Measurements from ENCODE around the gene KRTAP12-3. TPM values are rescaled to one million over a fixed set of nuclear protein-coding genes. Genes with fewer than 3 reads are reported as not detected.

Gene KRTAP12-3
- polyA plus RNA-seq, 1 of the 3 experiments (the other 2 are of a cell fraction): not detected

GRCh38 chr21:44697811-44698734 is 40.3 kb downstream of the KRTAP12-3 start:
- POLR2A ChIA-PET: no interaction called here
- CTCF ChIA-PET: interaction anchor here (0.9 to 1.9 kb wide), 3 partner anchors 12 to 187 kb away, joined by 3 to 5 read pairs (median 4); no protein-coding TSS in a partner anchor
- Histone ChIP-seq H3K4me2 (no peak overlapping the region), H3K27me3 (ENCODE audit: insufficient read depth) (peaks cover 70% of the 10 kb centered on the region), H3K9ac (no peak overlapping the region), H3K4me3 (ENCODE audit: low read depth in 2 of 2, low read length in 1 of 2) (no peak overlapping the region), H3K27ac (ENCODE audit: low read depth in 2 of 2, low read length in 1 of 2) (no peak overlapping the region), H2AFZ (ENCODE audit: low read depth) (no peak overlapping the region), H3K79me2 (ENCODE audit: insufficient read depth) (no peaks in the 10 kb centered on the region), H4K20me1 (ENCODE audit: insufficient read depth) (no peaks in the 10 kb centered on the region), H3F3A (replicated peaks; ENCODE audit: insufficient read depth) (no peaks in the 10 kb centered on the region), H3K9me2 (no peaks in the 10 kb centered on the region), H3K4me1 (ENCODE audit: control insufficient read depth in 1 of 2, insufficient read depth in 2 of 2, low read depth in 1 of 2, low read length in 1 of 2) (no peaks in the 10 kb centered on the region; a peak in 1 of 4 replicates), H3K9me3 (0 out of 2 replicates have a peak, but pooled peaks cover 7% of the 10 kb centered on the region), H3K36me3 (replicated peaks in 1 of 2; ENCODE audit: control insufficient read depth in 1 of 2, insufficient read depth in 2 of 2, low read length in 1 of 2) (no peaks in the 10 kb centered on the region)
- 12% methylated on average over 19 of the region's 35 CpGs for WGBS (ENCODE audit: low lambda C conversion rate)
- peak; percentile 62 for DNase-seq
- TF ChIP-seq MEF2A (IDR thresholded peaks at IDR 0.05; ENCODE audit: borderline replicate concordance, low read depth) (no peak), PBX3 (IDR thresholded peaks at IDR 0.05) (no peak), RFX5 (IDR thresholded peaks at IDR 0.05; ENCODE audit: low read length) (no peak), IRF3 (IDR thresholded peaks at IDR 0.05; ENCODE audit: low read depth, low read length) (no peak), FOXM1 (IDR thresholded peaks at IDR 0.05; ENCODE audit: low read depth) (no peak), REST (IDR thresholded peaks at IDR 0.05; ENCODE audit: low read depth, low read length) (no peak), JUND (IDR thresholded peaks at IDR 0.05) (no peak), NRF1 (IDR thresholded peaks at IDR 0.05; ENCODE audit: low read depth, low read length) (no peak)

GRCh38 chr21:44699502-44700001 is 41.8 kb downstream of the KRTAP12-3 start:
- no peaks in the 10 kb centered on the region for H3F3A ChIP-seq (replicated peaks; ENCODE audit: insufficient read depth)
- H4K20me1 ChIP-seq (ENCODE audit: insufficient read depth): no peaks in the 10 kb centered on the region
- no peak overlapping the region for H3K4me2 ChIP-seq
- WGBS (ENCODE audit: low lambda C conversion rate): 16% methylated on average over 13 of the region's 17 CpGs
- H3K27me3 ChIP-seq (ENCODE audit: insufficient read depth): peaks cover 83% of the 10 kb centered on the region
- no peak overlapping the region for H3K27ac ChIP-seq (ENCODE audit: low read depth in 2 of 2, low read length in 1 of 2)
- no peaks in the 10 kb centered on the region for H3K79me2 ChIP-seq (ENCODE audit: insufficient read depth)
- no peaks in the 10 kb centered on the region for H3K9me3 ChIP-seq
- ChIA-PET CTCF (interaction anchor here (1.7 kb wide), 1 partner anchor 10 kb away, joined by 4 read pairs; no protein-coding TSS in a partner anchor), POLR2A (no interaction called here)
- no peak overlapping the region for H3K9ac ChIP-seq
- no peak overlapping the region for H3K4me3 ChIP-seq (ENCODE audit: low read depth in 2 of 2, low read length in 1 of 2)
- no peaks in the 10 kb centered on the region; a peak in 1 of 4 replicates for H3K4me1 ChIP-seq (ENCODE audit: control insufficient read depth in 1 of 2, insufficient read depth in 2 of 2, low read depth in 1 of 2, low read length in 1 of 2)
- H3K9me2 ChIP-seq: no peaks in the 10 kb centered on the region
- no peaks in the 10 kb centered on the region for H3K36me3 ChIP-seq (replicated peaks in 1 of 2; ENCODE audit: control insufficient read depth in 1 of 2, insufficient read depth in 2 of 2, low read length in 1 of 2)
- no peak overlapping the region for H2AFZ ChIP-seq (ENCODE audit: low read depth)
- DNase-seq: peak; percentile 32
- TF ChIP-seq MXI1 (IDR thresholded peaks at IDR 0.05; ENCODE audit: low read depth, low read length) (no peak), REST (IDR thresholded peaks at IDR 0.05; ENCODE audit: low read depth, low read length) (no peak), NFIC (IDR thresholded peaks at IDR 0.05; ENCODE audit: borderline replicate concordance) (no peak), RFX5 (IDR thresholded peaks at IDR 0.05; ENCODE audit: low read length) (no peak), GABPA (IDR thresholded peaks at IDR 0.05; ENCODE audit: low read depth) (no peak), FOXM1 (IDR thresholded peaks at IDR 0.05; ENCODE audit: low read depth) (no peak), YY1 (IDR thresholded peaks at IDR 0.05; ENCODE audit: low read depth) (no peak), FOSL2 (IDR thresholded peaks at IDR 0.05; ENCODE audit: borderline replicate concordance, low read depth) (no peak), FOXJ3 (CRISPR knock-in tag; IDR thresholded peaks at IDR 0.05) (no peak)
- TF ChIP-seq, protein P1, sequence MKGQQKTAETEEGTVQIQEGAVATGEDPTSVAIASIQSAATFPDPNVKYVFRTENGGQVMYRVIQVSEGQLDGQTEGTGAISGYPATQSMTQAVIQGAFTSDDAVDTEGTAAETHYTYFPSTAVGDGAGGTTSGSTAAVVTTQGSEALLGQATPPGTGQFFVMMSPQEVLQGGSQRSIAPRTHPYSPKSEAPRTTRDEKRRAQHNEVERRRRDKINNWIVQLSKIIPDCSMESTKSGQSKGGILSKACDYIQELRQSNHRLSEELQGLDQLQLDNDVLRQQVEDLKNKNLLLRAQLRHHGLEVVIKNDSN (IDR thresholded peaks at IDR 0.05; ENCODE audit: borderline replicate concordance, low read depth): no peak

Measured in SK-N-SH (cell line).